Measurements from ENCODE around the gene ATMIN.

Gene ATMIN, protein sequence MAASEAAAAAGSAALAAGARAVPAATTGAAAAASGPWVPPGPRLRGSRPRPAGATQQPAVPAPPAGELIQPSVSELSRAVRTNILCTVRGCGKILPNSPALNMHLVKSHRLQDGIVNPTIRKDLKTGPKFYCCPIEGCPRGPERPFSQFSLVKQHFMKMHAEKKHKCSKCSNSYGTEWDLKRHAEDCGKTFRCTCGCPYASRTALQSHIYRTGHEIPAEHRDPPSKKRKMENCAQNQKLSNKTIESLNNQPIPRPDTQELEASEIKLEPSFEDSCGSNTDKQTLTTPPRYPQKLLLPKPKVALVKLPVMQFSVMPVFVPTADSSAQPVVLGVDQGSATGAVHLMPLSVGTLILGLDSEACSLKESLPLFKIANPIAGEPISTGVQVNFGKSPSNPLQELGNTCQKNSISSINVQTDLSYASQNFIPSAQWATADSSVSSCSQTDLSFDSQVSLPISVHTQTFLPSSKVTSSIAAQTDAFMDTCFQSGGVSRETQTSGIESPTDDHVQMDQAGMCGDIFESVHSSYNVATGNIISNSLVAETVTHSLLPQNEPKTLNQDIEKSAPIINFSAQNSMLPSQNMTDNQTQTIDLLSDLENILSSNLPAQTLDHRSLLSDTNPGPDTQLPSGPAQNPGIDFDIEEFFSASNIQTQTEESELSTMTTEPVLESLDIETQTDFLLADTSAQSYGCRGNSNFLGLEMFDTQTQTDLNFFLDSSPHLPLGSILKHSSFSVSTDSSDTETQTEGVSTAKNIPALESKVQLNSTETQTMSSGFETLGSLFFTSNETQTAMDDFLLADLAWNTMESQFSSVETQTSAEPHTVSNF

DNA sequence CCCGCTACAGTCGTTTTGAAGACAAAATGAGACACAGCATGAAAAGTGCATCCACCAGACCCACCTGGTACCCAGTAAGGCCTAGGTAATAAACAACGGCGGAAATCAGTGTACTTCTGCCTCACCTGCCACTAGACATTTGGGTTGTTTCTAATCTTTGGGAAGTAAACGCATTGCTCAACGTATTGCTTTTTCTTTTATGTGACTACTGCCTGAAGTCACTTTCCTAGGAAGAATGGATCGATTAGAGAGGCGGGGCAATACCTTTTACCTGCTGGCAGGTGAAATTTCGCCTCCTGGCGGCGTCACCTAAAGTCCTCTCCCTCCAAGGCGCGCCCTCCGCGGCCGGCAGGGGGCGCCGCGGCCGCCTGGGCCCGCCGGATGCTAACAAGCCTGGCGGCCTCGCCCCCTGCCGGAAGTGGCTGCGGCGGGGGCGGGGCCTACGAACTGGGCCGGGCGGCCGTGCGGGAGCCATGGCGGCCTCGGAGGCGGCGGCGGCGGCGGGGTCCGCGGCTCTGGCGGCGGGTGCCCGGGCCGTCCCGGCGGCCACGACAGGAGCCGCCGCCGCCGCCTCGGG is at the start of gene ATMIN:
Gene ATMIN (plus strand): TSS at position 445 of the 577 bp plus-strand sequence. CDS start 29 bp downstream, at position 474.
- TF ChIP-seq, protein P1, sequence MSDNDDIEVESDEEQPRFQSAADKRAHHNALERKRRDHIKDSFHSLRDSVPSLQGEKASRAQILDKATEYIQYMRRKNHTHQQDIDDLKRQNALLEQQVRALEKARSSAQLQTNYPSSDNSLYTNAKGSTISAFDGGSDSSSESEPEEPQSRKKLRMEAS (IDR thresholded peaks at IDR 0.05; ENCODE audit: low read depth, low read length), result no peak
- peak; percentile 96 for TF ChIP-seq CTCF (IDR thresholded peaks at IDR 0.05; ENCODE audit: low read depth, low read length)
- TF ChIP-seq MYC (IDR thresholded peaks at IDR 0.05; ENCODE audit: low read depth, low read length), result no peak
- peak; percentile 33 for TF ChIP-seq POLR2A (IDR thresholded peaks at IDR 0.05; ENCODE audit: extremely low read depth, insufficient read length)
- DNase-seq (ENCODE audit: low read depth), result peak; percentile 89
- peak within 1 kb of the TSS; percentile 81 for H3K4me3 ChIP-seq (ENCODE audit: low read depth, low read length)

DNA sequence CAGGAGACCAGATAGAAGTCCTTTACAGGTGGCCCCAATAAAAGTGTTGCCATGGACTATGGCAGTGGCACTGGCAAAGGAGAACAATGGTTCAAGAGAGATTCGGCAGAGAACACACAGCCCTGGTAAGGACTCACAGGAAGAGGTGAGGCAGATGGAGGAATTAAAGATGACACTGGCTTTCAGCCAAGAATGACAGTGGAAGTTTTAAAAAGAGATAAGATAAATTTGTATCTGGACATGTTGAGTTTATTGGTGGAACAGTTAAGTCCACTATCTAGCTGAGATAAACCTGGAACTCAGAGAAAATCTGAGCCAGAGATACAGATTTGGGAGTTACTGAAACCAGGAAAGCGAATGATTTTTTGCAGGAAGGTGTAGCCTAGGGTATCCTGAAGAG is 49.1 kb upstream of the ATMIN start:
- DNase-seq (ENCODE audit: low read depth), result no peak
- TF ChIP-seq, protein P1 (IDR thresholded peaks at IDR 0.05; ENCODE audit: low read depth, low read length), result no peak
- H3K4me3 ChIP-seq (ENCODE audit: low read depth, low read length), result no peak overlapping the region

DNA sequence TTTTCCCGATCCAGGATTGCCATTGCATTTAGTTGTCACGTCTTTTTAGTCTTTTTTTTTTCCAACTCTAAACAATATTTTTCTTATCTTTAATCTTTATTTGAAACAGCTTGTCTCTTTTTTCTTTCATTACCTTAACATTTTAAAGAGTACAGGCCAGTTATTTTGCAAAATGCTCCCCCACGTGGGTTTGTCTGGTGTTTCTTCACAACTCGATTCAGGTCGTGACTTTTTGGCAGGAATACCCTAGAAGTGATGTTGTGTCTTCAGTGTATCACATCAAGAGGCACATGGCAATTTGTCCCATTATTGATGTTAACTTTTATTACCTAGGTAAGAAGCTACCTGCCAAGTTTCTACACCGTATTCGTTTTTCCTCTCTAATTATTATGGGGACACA is 46.9 kb upstream of the ATMIN start:
- TF ChIP-seq CTCF (IDR thresholded peaks at IDR 0.05; ENCODE audit: low read depth, low read length) (no peak), POLR2A (IDR thresholded peaks at IDR 0.05; ENCODE audit: extremely low read depth, insufficient read length) (no peak), MYC (IDR thresholded peaks at IDR 0.05; ENCODE audit: low read depth, low read length) (no peak)
- TF ChIP-seq, protein P1 (IDR thresholded peaks at IDR 0.05; ENCODE audit: low read depth, low read length), result no peak
- H3K4me3 ChIP-seq (ENCODE audit: low read depth, low read length), result no peak overlapping the region
- no peak for DNase-seq (ENCODE audit: low read depth)

DNA sequence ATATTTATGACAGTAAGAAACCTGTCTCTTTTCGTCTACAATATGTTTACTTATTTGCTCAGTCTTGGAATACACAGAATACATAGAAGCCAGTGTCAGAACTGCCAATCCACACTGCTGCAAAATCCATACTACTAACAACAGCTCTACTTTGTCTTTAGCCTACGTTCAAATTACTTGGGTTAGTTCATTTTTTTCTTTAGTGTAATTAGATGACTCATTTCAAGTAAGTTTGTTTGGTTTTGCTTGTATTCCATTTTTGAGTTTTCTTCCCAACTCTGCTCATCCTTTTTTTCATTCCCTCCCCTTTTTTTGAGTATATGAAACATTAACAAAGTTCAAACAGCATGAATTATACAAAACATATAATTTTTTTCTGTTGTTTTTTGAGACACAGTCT is 45.8 kb upstream of the ATMIN start:
- no peak overlapping the region for H3K4me3 ChIP-seq (ENCODE audit: low read depth, low read length)
- TF ChIP-seq CTCF (IDR thresholded peaks at IDR 0.05; ENCODE audit: low read depth, low read length) (no peak), POLR2A (IDR thresholded peaks at IDR 0.05; ENCODE audit: extremely low read depth, insufficient read length) (no peak), MYC (IDR thresholded peaks at IDR 0.05; ENCODE audit: low read depth, low read length) (no peak)
- TF ChIP-seq, protein P1 (IDR thresholded peaks at IDR 0.05; ENCODE audit: low read depth, low read length), result no peak

GRCh38 chr16:80990577-80990976 is 45.1 kb upstream of the ATMIN start:
- no peak for DNase-seq (ENCODE audit: low read depth)

More for the DNA sequence above, 45.8 kb upstream of the ATMIN start:
- DNase-seq (ENCODE audit: low read depth), result no peak

More at GRCh38 chr16:80990577-80990976, 45.1 kb upstream of the ATMIN start:
- no peak overlapping the region for H3K4me3 ChIP-seq (ENCODE audit: low read depth, low read length)
- TF ChIP-seq MYC (IDR thresholded peaks at IDR 0.05; ENCODE audit: low read depth, low read length) (no peak), CTCF (IDR thresholded peaks at IDR 0.05; ENCODE audit: low read depth, low read length) (no peak), POLR2A (IDR thresholded peaks at IDR 0.05; ENCODE audit: extremely low read depth, insufficient read length) (no peak)
- TF ChIP-seq, protein P1 (IDR thresholded peaks at IDR 0.05; ENCODE audit: low read depth, low read length), result no peak

Measured in NB4 (cell line).